Pons (tissue), 1 donor: ENCODE results near the gene ZBTB16.

Experiments used
- DNase-seq: peaks from one replicate; pipeline ENCODE4 v3.0.0-alpha.2; 2016; ENCODE audit warnings: low spot score

The ZBTB16 gene

DNA sequence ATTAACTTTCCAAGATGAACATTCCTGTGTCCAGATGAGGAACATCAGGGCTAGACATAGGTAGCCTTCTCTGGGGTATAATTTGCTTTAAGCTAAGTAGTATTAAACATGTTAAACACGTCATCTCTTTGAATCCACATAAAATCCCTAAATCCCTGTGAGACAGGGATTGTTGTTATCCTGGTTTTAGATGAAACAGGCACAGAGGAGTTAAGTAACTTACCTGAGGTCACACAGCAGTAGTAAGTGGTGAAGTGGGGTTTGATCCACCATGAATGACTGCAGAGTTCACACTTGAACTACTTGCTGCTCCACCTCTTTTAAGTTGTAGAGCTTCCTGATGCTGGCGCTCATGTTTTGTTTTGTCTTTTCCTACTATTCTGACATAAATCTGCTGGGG is 154.1 kb downstream of the ZBTB16 start:
- no peak for DNase-seq

- DNase-seq: no peak
These were observed 155.9 kb downstream of the ZBTB16 start for GRCh38 chr11:114215428-114215827.

- no peak for DNase-seq
These were observed 156.6 kb downstream of the ZBTB16 start for GRCh38 chr11:114215871-114216795.

DNA sequence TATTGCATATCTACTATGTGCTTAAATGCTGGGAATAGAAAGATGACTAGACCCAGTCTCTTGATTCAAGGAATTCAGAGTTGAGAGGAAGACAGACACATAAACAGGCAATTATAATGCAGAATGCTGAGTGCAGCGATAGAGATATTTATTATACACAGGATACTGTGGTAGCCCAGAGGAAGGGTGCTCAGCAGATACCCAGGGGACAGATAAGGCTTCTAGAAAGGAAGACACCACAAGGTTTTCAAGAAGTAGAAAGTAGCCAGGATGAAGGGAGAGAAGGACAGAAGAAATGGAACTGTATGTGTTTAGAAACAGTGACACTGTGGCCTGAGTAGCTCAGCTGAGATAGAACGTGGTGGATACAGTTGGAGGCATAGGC is 157.3 kb downstream of the ZBTB16 start:
- no peak for DNase-seq

GRCh38 chr11:114218508-114218907 is 159.0 kb downstream of the ZBTB16 start:
- no peak for DNase-seq

- DNase-seq: peak; percentile 45
These were observed 160.2 kb downstream of the ZBTB16 start for GRCh38 chr11:114219559-114220349.

GRCh38 chr11:114221037-114221436 is 161.5 kb downstream of the ZBTB16 start:
- DNase-seq: no peak

- DNase-seq: no peak
These were observed 166.2 kb downstream of the ZBTB16 start for GRCh38 chr11:114225661-114226060.

- no peak for DNase-seq
These were observed 166.8 kb downstream of the ZBTB16 start for GRCh38 chr11:114226356-114226755.

DNA sequence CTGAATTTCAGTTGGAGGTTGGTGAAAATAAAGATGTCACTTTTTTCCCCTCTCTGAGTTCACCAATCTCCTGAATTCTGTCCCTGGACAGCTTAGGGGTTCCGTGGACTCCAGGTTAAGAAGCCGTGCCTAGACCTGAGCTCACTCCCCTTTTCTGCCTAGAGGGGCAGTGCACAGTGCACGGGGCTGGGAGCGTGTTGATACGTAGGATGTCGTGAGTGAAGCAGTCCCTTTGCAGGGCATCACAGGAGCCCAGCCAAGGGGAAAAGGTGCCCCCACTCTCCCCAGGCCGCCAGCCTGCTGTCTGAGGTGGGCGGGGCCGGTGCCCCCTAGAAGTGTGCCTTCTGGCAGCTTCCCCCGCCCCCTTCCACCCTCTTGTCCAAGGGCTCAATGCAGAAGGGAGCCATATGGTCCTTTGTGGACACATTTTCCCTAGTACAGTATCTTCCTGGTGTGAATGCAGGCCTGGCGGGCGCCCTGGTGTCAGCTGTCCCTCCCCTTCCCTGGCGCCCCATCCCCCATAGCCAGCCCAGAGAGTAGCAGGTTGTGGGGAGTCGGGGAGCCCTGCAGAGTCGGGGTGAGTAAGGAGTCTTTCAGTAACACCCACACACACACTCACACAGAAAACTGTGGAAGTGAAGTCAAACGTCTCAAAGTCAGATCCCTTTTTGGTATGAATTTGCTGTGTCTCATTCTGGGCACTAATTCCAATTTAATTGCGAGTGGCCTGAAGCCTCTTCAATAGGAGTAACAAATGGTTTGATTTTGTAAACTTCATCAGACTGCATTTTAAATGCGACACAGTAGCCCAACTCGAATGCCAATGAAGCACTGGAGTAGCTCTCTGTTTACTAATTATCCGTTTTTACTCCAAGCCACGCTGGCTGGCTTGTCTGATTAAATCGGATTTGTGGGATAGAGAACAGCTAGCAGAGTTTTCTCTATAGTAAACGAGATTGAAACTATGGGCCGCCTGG is 169.2 kb downstream of the ZBTB16 start:
- peak; percentile 71 for DNase-seq

DNA sequence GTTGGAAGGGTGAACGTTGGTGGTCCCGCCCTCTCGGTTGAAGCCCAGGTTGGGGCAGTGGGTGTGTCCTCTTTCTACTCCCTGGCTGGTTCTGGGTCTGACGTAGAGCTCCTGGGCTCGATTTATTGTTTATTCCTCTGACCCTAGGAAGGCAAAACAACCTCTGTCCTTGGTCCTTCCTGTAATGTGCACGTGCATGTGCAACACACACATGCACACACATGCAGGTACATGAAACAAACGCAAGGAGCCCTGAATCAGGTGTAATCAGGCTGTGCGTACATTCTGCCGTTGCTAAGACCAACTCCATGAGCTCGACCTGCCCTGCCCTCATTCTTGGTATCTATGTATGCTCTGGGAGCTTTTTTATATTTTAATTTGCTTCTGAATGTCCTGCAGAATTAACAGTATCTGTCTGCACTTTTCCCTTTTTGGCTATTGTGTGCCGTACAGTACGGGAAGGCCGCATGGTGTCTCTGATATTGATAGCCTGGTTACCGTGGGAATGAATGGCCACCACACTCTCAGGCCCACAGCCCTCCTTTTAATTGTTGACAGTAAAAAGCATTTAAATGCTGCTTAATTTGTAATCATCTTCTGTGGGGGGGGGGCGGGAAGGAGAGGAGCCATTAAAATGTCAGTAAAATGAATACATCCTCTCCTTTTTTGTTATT is 170.7 kb downstream of the ZBTB16 start:
- no peak for DNase-seq

- no peak for DNase-seq
These were observed 173.0 kb downstream of the ZBTB16 start for GRCh38 chr11:114232400-114233059.

DNA sequence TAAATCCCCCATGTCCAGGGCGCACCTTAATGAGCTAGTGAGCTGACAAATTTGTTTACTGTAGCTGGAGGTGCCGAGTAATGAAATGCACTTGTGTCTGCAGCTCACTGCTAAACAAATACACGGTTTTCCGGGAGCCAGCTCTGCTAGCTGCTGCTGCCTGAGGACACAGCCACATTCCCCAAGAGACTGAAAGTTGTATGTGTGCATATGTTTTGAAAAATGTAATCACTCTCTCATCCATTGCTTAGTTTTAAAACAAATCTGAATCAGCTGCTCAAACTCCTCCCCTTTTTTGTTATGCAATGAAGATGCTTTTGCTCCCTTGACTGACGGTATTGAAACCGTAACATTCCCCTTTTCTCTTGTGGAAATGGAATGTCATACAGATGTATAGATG is 174.2 kb downstream of the ZBTB16 start:
- DNase-seq: no peak

DNA sequence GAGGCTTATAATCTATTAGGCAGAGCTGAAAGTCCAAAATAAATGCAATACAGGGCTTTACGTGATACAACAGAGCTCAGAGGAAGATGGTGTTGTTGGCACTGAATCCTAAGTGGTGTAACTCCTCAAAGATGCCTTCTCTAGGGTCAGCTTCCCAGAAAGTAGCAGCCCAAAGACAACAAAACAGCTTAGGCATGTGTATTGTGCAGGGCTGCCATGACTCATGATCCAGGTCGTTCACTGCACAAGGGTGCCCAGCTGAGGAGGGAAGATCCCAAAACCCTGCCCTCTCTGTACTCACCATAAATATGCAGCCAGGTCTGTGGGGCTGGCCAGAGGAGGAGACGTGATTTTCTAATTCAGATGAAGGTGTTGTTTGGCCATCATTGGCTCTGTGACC is 177.3 kb downstream of the ZBTB16 start:
- no peak for DNase-seq

DNA sequence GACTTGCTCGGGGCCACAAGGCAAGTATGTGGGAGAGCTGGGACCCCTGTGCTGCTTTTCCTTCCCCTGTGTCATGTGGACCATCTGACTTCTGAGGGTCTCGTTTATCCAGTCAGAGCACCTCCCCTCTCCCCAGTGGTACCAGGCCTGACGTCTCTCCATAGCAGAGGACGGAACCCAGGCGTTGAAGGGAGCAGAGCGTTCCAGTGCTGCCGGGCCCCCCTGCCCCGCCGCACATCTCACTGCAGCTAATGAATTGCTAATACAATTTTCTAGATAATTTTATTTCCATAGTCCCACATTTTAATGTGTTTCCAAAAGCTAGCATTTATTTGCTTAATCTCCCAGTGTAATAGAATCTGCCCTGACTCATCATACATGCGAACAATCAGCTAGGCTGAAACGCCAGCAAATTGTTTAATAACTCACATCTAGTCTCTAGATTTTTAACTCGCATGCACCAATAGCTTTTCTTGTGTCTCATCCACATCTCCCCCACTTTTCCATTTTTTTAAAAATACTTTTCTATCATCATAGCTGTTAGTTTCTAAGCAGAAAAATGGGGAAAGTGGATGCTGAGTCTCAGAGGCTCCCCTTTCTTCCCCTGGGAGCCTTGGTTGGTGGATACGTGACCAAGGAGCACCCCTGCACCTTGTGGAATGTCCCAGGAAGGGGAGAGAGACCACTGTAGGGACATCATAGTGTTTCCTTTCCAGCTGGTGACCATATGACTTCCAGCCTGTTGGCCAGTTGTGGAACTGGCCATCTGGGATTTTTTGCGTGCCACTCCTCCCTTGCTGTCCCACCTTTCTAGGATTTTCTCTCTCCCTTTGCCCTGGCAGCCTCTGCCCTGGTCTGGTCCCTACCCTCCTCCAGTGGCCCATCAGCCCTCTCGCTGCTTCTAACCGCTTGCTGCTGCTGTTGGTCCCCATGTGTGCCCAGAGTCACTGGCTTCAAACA is 178.1 kb downstream of the ZBTB16 start:
- DNase-seq: no peak

- DNase-seq: no peak
These were observed 180.2 kb downstream of the ZBTB16 start for GRCh38 chr11:114239753-114240161.

DNA sequence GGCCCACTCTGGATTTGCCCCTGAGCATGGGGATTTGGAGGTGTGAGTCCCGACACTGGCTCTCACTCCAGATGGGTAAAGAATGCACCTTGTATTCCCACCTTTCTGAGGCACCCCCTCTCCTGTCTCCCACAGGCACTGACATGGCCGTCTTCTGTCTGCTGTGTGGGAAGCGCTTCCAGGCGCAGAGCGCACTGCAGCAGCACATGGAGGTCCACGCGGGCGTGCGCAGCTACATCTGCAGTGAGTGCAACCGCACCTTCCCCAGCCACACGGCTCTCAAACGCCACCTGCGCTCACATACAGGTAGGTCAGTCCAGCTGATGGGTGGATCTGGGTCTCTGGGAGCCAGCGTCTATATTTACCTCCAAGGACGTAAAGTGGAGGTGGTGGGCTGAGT is 182.5 kb downstream of the ZBTB16 start:
- no peak for DNase-seq

- peak; percentile 46 for DNase-seq
These were observed 184.2 kb downstream of the ZBTB16 start for GRCh38 chr11:114243461-114244372.
